Keratinocyte (primary cell): Measurements from ENCODE around the gene MPC1. TPM values are rescaled to one million over a fixed set of nuclear protein-coding genes. Genes with fewer than 3 reads are reported as not detected.

Experiments
- DNase-seq: peaks from one replicate; pipeline ENCODE4 v3.0.0-alpha.2; 2011; ENCODE audit warnings: low read depth, missing footprints, low spot score
- FAIRE-seq: peaks from 2 replicates; lab custom pipeline; 2011; peaks lifted over from hg19 to GRCh38; lab: Jason Lieb, UNC
- H2AFZ ChIP-seq: 2 replicates; pipeline ENCODE4 v1.6.0; 2012; ENCODE audit warnings: low read length, control low read depth, inconsistent platforms; ENCODE audit not compliant: control insufficient read depth
- H3K27ac ChIP-seq: 2 replicates; pipeline ENCODE4 v1.5.1; 2011; ENCODE audit warnings: low read length; ENCODE audit not compliant: control insufficient read depth, insufficient read depth
- H3K27me3 ChIP-seq: 3 replicates; pipeline ENCODE4 v1.6.0; 2011; ENCODE audit warnings: low read length; ENCODE audit not compliant: control insufficient read depth, insufficient read depth; ENCODE audit errors: extremely low read depth
- H3K36me3 ChIP-seq, 2 experiments: 2 replicates in 1 of 2; 3 replicates in 1 of 2; pipeline ENCODE4 v1.5.1; 2011; ENCODE audit warnings: low read length in 2 of 2, mild to moderate bottlenecking in 1 of 2; ENCODE audit not compliant: control insufficient read depth in 2 of 2, insufficient read depth in 2 of 2; ENCODE audit errors: extremely low read depth in 1 of 2
- H3K4me1 ChIP-seq: 3 replicates; pipeline ENCODE4 v1.5.1; 2011; ENCODE audit warnings: low read length; ENCODE audit not compliant: control insufficient read depth, insufficient read depth; ENCODE audit errors: extremely low read depth
- H3K4me2 ChIP-seq: 3 replicates; pipeline ENCODE4 v1.6.0; 2011; ENCODE audit warnings: low read depth, low read length; ENCODE audit not compliant: control insufficient read depth, insufficient read depth; ENCODE audit errors: extremely low read depth
- H3K4me3 ChIP-seq, 3 experiments: fragments of 200-600 bp in 1 of 3; sonication (generic) in 1 of 3; 2 replicates in 2 of 3; 3 replicates in 1 of 3; pipeline ENCODE4 v1.5.1; 2011 to 2016; ENCODE audit warnings: low read length in 3 of 3, mild to moderate bottlenecking in 3 of 3, control low read depth in 2 of 3, inconsistent platforms in 1 of 3, low read depth in 1 of 3, mixed read lengths in 1 of 3, mixed run types in 1 of 3, moderate library complexity in 1 of 3; ENCODE audit not compliant: control insufficient read depth in 2 of 3, insufficient read depth in 2 of 3; ENCODE audit errors: extremely low read depth in 1 of 3
- H3K79me2 ChIP-seq: 2 replicates; pipeline ENCODE4 v1.6.0; 2012; ENCODE audit warnings: low read length; ENCODE audit not compliant: control insufficient read depth, insufficient read depth
- H3K9ac ChIP-seq: 3 replicates; pipeline ENCODE4 v1.6.0; 2011; ENCODE audit warnings: low read length; ENCODE audit not compliant: control insufficient read depth, insufficient read depth; ENCODE audit errors: extremely low read depth
- H3K9me1 ChIP-seq: 3 replicates; pipeline ENCODE4 v1.6.0; 2011; ENCODE audit warnings: low read length; ENCODE audit not compliant: control insufficient read depth, insufficient read depth; ENCODE audit errors: extremely low read depth
- H3K9me3 ChIP-seq: 2 replicates; pipeline ENCODE4 v1.5.1; 2012; ENCODE audit warnings: low read depth, low read length; ENCODE audit not compliant: control insufficient read depth
- H4K20me1 ChIP-seq: 3 replicates; pipeline ENCODE4 v1.6.0; 2011; ENCODE audit warnings: low read length; ENCODE audit not compliant: control insufficient read depth, insufficient read depth; ENCODE audit errors: extremely low read depth
- CTCF ChIP-seq, 3 experiments: IDR thresholded peaks in 1 of 3; conservative IDR thresholded peaks in 1 of 3; optimal IDR thresholded peaks in 1 of 3; 2 replicates in 2 of 3; 3 replicates in 1 of 3; pipeline versions ENCODE3 to v1.5.1; 2011; ENCODE audit warnings: low read length in 3 of 3, mild to moderate bottlenecking in 3 of 3, moderate library complexity in 2 of 3, control low read depth in 1 of 3, inconsistent platforms in 1 of 3; ENCODE audit not compliant: insufficient read depth in 2 of 3; ENCODE audit errors: extremely low read depth in 1 of 3
- EZH2 ChIP-seq: IDR thresholded peaks from one replicate; pipeline ENCODE4 v1.6.1; 2012; ENCODE audit warnings: inconsistent platforms, mild to moderate bottlenecking, low read length, moderate library complexity
- dilution Hi-C: fragments of 300-500 bp; cut with MboI; formaldehyde crosslinking; loops from one replicate; pipeline ENCODE4 v1.7.0; 2020; ENCODE audit warnings: low sequenced_read_pairs; ENCODE audit not compliant: extremely low pct_ligation_motif_present
- polyA plus RNA-seq, 5 experiments: library from polyadenylated mRNA; depleted of rRNA in 3 of 5; stranded (reverse) in 3 of 5; stranded (forward) in 1 of 5; unstranded in 1 of 5; fragments of >200 nt; gene quantifications; 1 replicate in 1 of 5; 2 replicates in 3 of 5; 3 replicates in 1 of 5; pipeline versions ENCODE4 v1.2.1 to v1.2.3, GENCODE V29; 2011 to 2012; ENCODE audit warnings: missing spikeins in 2 of 5, low read depth in 1 of 5, low replicate concordance in 1 of 5

Gene MPC1
- polyA plus RNA-seq, 1 donor (not counting 4 experiments of a cell fraction or from before 2014, with no cell fraction given): 26.4 TPM

DNA sequence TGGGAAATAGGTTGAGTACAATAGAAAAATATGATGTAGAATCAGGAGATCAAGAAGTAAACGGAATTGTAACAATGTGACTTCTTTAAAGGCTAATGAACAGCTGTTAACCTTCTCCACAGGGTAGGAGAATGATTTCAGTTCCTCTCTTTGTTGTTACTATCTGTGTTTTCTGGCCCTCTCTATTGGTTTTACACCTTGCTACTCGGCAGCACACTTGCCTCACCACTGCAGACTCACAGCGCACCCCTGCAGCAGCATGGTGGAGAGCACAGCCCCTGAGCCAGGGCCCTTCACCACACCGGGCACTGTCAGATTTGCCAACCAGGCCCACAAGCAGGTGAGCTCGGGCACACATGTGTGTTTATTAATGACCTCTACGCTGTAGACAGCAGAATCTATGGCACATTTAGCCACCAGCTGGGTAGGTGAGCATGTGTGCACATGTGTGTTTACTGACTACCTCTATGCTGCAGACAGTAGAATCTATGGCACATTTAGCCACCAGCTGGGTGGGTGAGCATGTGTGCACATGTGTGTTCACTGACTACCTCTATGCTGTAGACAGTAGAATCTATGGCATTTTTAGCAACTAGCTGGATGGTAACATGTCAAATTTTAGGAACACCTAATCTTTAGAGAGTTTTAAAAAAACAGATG lies 57.2 kb downstream of the MPC1 start:
- Histone ChIP-seq H2AFZ (no peak overlapping the region), H4K20me1 (no peaks in the 10 kb centered on the region), H3K4me3 (no peak overlapping the region), H3K4me1 (no peaks in the 10 kb centered on the region), H3K4me2 (no peak overlapping the region), H3K9ac (no peak overlapping the region), H3K79me2 (peaks cover 26% of the 10 kb centered on the region), H3K36me3 (peaks cover 14 to 24% of the 10 kb centered on the region in 2 experiments), H3K27me3 (no peaks in the 10 kb centered on the region), H3K27ac (no peak overlapping the region), H3K9me1 (no peaks in the 10 kb centered on the region), H3K9me3 (no peaks in the 10 kb centered on the region)
- no peak for TF ChIP-seq CTCF (optimal IDR thresholded peaks at IDR 0.05 in 1 of 3, IDR thresholded peaks at IDR 0.05 in 1 of 3, conservative IDR thresholded peaks at IDR 0.05 in 1 of 3; ENCODE audit: extremely low read depth in 1 of 3, insufficient read depth in 2 of 3, low read length in 3 of 3)
- TF ChIP-seq EZH2: no peak
- no peak for DNase-seq
- FAIRE-seq: no peak
- dilution Hi-C loops: no loop called here

- FAIRE-seq (no peak), DNase-seq (no peak)
- dilution Hi-C loops: no loop called here
- H4K20me1 ChIP-seq: no peaks in the 10 kb centered on the region
- TF ChIP-seq CTCF (optimal IDR thresholded peaks at IDR 0.05 in 1 of 3, IDR thresholded peaks at IDR 0.05 in 1 of 3, conservative IDR thresholded peaks at IDR 0.05 in 1 of 3; ENCODE audit: extremely low read depth in 1 of 3, insufficient read depth in 2 of 3, low read length in 3 of 3): no peak
- no peak for TF ChIP-seq EZH2
- H2AFZ ChIP-seq: no peak overlapping the region
- no peaks in the 10 kb centered on the region for H3K9me3 ChIP-seq
- H3K27me3 ChIP-seq: no peaks in the 10 kb centered on the region
- H3K4me3 ChIP-seq: no peak overlapping the region
- H3K79me2 ChIP-seq: peaks cover 11% of the 10 kb centered on the region
- H3K36me3 ChIP-seq: peaks cover 10 to 21% of the 10 kb centered on the region in 2 experiments
- H3K4me2 ChIP-seq: no peak overlapping the region
- H3K9me1 ChIP-seq: no peaks in the 10 kb centered on the region
- H3K27ac ChIP-seq: no peak overlapping the region
- H3K9ac ChIP-seq: no peak overlapping the region
- no peaks in the 10 kb centered on the region for H3K4me1 ChIP-seq
Measured at GRCh38 chr6:166323395-166323794, 59.3 kb downstream of the MPC1 start.
